NT2/D1 (cell line): ENCODE data around the gene DNAJB1.

Source experiments
- DNase-seq: peaks from one replicate; pipeline ENCODE4 v3.0.0-alpha.2; 2011; ENCODE audit warnings: low read depth, low spot score
- H3K27me3 ChIP-seq: 2 replicates; pipeline ENCODE4 v1.6.0; 2011; ENCODE audit warnings: mild to moderate bottlenecking; ENCODE audit not compliant: insufficient read length, insufficient read depth
- H3K36me3 ChIP-seq: 2 replicates; pipeline ENCODE4 v1.6.1; 2011; ENCODE audit warnings: mild to moderate bottlenecking, low read length, mixed read lengths; ENCODE audit not compliant: insufficient read depth, insufficient read length
- H3K4me1 ChIP-seq: 2 replicates; pipeline ENCODE4 v1.5.1; 2011; ENCODE audit not compliant: insufficient read depth, insufficient read length
- H3K4me3 ChIP-seq: 2 replicates; pipeline ENCODE4 v1.5.1; 2011; ENCODE audit warnings: low read depth; ENCODE audit not compliant: insufficient read length
- H3K9ac ChIP-seq: 2 replicates; pipeline ENCODE4 v1.6.0; 2011; ENCODE audit warnings: low read depth; ENCODE audit not compliant: insufficient read length
- H3K9me3 ChIP-seq: 2 replicates; pipeline ENCODE4 v1.5.1; 2011; ENCODE audit warnings: mild to moderate bottlenecking, low read length; ENCODE audit not compliant: insufficient read depth
- SUZ12 ChIP-seq: IDR thresholded peaks from 2 replicates; pipeline ENCODE4 v1.6.1; 2011; ENCODE audit not compliant: insufficient read length, insufficient read depth; ENCODE audit errors: extremely low read depth
- YY1 ChIP-seq: IDR thresholded peaks from 2 replicates; pipeline ENCODE4 v1.6.1; 2011; ENCODE audit not compliant: insufficient read length, insufficient read depth
- ZNF274 ChIP-seq: IDR thresholded peaks from 2 replicates; pipeline ENCODE4 v1.6.1; 2011; ENCODE audit warnings: mild to moderate bottlenecking, low read depth, low read length

DNAJB1 gene

DNA sequence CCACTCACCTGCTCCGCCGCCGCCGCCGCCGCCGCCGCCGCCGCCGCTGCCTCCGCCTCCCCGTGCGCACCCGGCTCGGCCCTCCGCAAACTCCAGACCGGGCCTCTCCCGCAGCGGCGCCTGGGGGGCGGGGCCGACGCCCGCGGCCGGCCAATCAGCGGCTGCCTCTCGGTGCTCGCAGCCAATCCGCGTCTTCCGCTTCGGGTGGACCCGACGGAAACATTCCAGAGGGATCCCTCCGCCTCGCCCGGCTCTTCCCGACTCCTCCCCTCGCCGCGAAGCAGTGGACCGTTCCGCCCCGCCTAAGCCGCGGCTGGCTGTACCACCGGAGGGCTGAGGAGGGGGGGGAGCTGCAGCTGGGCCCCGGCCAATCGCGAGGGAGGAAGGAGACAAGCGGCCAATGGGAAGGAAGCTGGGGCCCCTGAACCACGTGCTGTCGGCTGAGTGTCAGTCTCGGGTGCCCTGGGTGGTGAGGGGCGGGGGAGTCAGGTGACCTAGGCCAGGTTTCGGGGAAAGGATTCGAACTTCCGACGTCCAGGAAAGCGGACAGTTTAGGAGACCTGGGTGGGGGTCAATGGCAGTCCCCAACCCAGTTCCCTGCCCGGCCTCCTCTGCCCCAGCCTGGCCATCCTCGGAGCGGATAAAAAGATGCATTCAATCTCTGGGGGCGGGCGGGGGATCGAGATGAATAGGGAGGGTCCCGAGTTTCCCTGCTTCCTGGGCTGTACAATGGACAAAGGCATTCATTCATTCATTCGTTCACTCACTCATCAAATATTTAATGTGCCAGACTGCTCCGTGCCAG is 22.0 kb downstream of the DNAJB1 start, which contains the start of gene GIPC1:
Gene GIPC1, minus strand, starts transcription at position 99 of the 805 bp plus-strand sequence. CDS start 13,151 bp downstream, outside the sequence.
- H3K9me3 ChIP-seq, result no peaks in the 10 kb centered on the region
- H3K4me3 ChIP-seq, result peak within 1 kb of the TSS; percentile 57
- H3K36me3 ChIP-seq, result peaks cover 25% of the 10 kb centered on the region
- TF ChIP-seq YY1 (no peak), SUZ12 (no peak), ZNF274 (no peak)
- H3K27me3 ChIP-seq, result no peaks in the 10 kb centered on the region
- peak within 1 kb of the TSS; percentile 81 for H3K9ac ChIP-seq
- H3K4me1 ChIP-seq, result peaks cover 17% of the 10 kb centered on the region
- peak; percentile 99 for DNase-seq

DNA sequence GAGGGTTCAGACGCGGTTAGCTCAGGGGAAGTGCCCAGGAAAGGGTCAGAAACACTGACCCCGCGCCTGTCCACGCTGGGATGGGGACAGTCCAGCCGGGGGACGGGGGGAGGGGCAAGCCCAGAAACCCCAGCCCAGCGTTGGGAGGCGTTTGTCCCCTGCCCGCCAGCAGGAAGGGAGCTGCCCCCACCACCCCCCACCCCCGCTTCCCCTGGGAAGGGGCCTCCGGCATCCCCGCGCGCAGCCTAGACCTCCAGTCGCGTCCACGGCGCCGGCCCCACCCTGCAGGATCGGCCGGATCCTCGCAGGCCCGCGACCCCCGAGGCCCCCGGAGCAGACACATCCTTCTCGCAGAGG is 22.5 kb downstream of the DNAJB1 start:
- no peak for TF ChIP-seq SUZ12
- TF ChIP-seq YY1, result no peak
- no peak for TF ChIP-seq ZNF274
- no peak for DNase-seq

DNA sequence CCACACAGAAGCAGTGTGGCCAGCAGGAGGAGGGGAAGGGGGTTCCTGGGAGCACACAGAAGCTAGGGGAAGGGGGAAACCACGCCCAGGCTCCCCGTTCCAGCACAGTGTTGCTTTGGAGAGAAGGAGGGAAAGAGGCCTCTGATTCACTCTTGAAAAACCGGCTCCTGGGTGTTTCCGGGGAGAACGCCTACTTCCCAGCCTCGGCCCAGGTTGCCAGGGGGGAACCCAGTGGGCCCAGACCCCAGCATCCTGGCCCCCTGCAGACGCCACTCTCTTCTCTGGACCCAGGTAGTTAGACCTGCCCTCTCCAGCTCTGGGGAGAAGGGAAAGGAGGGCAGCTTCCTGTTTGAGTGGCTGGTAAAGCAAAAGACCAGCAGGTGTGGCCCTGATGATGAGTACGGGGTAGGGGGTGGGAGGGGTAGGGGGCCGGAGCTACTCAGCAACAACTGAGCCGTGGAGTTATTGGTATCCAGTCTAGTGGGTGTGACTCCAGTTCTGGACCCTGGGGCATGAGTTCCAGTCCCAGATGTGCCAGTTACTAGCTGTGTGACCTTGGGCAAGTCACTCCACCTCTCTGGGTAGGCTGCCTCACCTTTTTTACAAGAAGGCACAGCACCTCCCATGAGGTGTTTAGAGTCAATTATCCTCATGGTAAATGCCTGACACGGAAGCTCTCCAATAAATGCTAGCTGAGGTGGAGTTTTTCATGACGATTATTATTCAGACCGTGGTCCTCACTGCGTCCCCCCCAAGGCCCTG is 23.1 kb downstream of the DNAJB1 start:
- H3K27me3 ChIP-seq, result no peaks in the 10 kb centered on the region
- H3K4me3 ChIP-seq, result peak overlapping the region; percentile 57
- no peaks in the 10 kb centered on the region for H3K9me3 ChIP-seq
- DNase-seq, result no peak
- H3K36me3 ChIP-seq, result peaks cover 30% of the 10 kb centered on the region
- peaks cover 17% of the 10 kb centered on the region for H3K4me1 ChIP-seq
- peak overlapping the region; percentile 81 for H3K9ac ChIP-seq
- TF ChIP-seq ZNF274, result no peak
- no peak for TF ChIP-seq SUZ12
- no peak for TF ChIP-seq YY1

More for the DNA sequence above, 22.5 kb downstream of the DNAJB1 start:
- Histone ChIP-seq H3K9ac (peak overlapping the region; percentile 81), H3K36me3 (peaks cover 28% of the 10 kb centered on the region), H3K4me1 (peaks cover 17% of the 10 kb centered on the region), H3K4me3 (peak overlapping the region; percentile 57), H3K27me3 (no peaks in the 10 kb centered on the region), H3K9me3 (no peaks in the 10 kb centered on the region)

DNA sequence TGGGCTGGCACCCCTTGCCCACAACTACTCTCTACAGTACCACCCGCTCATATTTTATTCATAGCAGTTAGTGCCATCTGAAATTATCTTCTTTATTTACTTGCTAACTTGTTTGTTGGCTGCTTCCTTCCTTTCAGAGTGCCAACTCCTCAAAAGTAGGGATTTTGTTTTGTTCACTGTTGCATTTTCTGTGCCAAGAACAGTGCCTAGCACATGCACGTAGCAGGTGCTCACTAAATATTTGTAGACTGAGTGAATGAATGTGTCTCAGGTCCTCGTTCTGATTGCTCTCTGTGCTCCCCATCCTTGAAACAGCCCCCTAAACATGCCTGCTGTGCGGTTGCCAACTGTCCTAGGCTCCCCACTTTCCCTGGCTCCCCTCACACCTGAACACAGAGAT is 23.8 kb downstream of the DNAJB1 start:
- TF ChIP-seq ZNF274, result no peak
- no peak for TF ChIP-seq SUZ12
- no peak for TF ChIP-seq YY1
- H3K4me3 ChIP-seq, result peak overlapping the region; percentile 57

DNA sequence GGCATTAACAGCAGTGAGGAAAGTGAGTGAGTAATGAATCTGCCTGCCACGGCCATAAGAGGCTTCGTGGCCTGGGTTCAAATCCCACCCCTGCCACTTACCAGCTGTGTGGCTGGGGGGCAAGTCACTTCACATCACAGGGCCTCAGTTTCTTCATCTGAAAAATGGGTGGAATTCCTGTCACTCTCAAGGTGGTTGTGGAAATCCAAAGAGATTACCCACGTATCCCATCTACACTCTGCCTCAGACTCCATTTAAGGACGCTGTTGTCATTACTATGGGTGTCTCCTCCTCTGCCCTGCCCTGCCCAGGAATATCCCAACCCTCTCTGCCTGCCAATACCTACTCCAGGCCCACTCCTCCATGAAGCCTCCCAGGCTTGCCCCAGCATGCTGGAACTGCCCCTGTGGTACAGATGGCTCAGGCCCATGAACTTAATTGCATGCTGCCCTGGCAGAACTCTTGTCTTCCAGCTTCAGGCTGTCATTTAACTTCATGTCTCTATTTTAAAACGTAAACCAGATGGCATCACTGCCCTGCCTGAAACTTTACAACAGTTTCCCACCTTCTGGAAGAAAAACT is 25.4 kb downstream of the DNAJB1 start:
- DNase-seq, result no peak
- H3K27me3 ChIP-seq, result no peaks in the 10 kb centered on the region
- H3K4me1 ChIP-seq, result peaks cover 17% of the 10 kb centered on the region
- TF ChIP-seq ZNF274 (no peak), YY1 (no peak), SUZ12 (no peak)
- no peak overlapping the region for H3K4me3 ChIP-seq
- peaks cover 46% of the 10 kb centered on the region for H3K36me3 ChIP-seq
- no peak overlapping the region for H3K9ac ChIP-seq
- H3K9me3 ChIP-seq, result no peaks in the 10 kb centered on the region

More for the DNA sequence above, 23.8 kb downstream of the DNAJB1 start:
- Histone ChIP-seq H3K4me1 (peaks cover 17% of the 10 kb centered on the region), H3K9me3 (no peaks in the 10 kb centered on the region), H3K27me3 (no peaks in the 10 kb centered on the region), H3K9ac (peak overlapping the region; percentile 73), H3K36me3 (peaks cover 35% of the 10 kb centered on the region)
- DNase-seq, result no peak

DNA sequence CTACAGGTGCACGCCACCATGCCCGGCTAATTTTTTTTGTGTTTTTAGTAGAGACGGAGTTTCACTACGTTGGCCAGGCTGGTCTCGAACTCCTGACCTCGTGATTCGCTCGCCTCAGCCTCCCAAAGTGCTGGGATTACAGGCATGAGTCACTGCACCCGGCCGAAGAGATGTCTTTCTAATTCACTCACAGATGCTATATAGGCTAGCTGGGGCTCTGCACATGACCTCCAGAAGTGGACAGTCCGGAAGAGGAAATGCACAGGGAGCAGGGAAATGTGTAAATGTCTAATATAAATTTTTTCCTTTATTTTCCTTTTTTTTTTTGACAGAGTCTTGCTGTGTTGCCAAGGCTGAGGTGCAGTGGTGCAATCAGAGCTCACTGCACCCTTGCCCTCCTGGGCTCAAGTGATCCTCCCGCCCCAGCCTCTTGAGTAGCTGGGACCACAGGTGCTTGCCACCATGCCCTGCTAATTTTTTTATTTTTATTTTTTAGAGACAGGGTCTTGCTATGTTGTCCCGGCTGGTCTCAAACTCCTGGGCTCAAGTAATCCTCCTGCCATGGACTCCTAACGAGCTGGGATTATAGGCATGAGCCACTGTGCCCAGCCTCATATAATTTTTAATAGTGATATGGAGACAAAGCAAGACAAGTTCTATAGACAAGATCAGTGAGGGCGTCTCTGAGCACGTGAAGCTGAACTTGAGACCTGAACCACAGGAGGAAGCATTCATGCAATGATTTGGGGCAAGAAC is 30.6 kb downstream of the DNAJB1 start:
- no peaks in the 10 kb centered on the region for H3K9me3 ChIP-seq
- H3K4me3 ChIP-seq, result no peak overlapping the region
- H3K36me3 ChIP-seq, result peaks cover 59% of the 10 kb centered on the region
- no peaks in the 10 kb centered on the region for H3K4me1 ChIP-seq
- H3K9ac ChIP-seq, result no peak overlapping the region
- TF ChIP-seq ZNF274, result no peak
- TF ChIP-seq YY1, result no peak
- TF ChIP-seq SUZ12, result no peak
- no peaks in the 10 kb centered on the region for H3K27me3 ChIP-seq
- DNase-seq, result no peak
